Thyroid gland (tissue), 4 donors: ENCODE measurements around the gene LARP6. TPM values are rescaled to one million over a fixed set of nuclear protein-coding genes. Genes with fewer than 3 reads are reported as not detected.
A peak's percentile ranks its signal among the peaks of the same experiment; 100 is the strongest.
"Not testable (repeated sequence)": the region's sequence is repeated elsewhere in the genome, so short reads cannot be mapped to it uniquely, and the experiment has no call there.

Experiments used
- DNase-seq, 2 donors: peaks; one replicate each; pipeline ENCODE4 v3.0.0-alpha.2; 2019
- H3K27ac ChIP-seq, 3 donors: fragments of 200-600 bp; sonication (generic); 1 replicate in 2 of 3; 2 replicates in 1 of 3; pipeline ENCODE4 v1.5.1; 2016 to 2019; ENCODE audit warnings: mild to moderate bottlenecking in 1 of 3, moderate library complexity in 1 of 3
- H3K27me3 ChIP-seq: fragments of 200-600 bp; sonication (generic); one replicate; pipeline ENCODE4 v1.5.1; 2019
- H3K36me3 ChIP-seq, 2 donors: fragments of 200-600 bp; sonication (generic); one replicate each; pipeline ENCODE4 v1.5.1; 2016 to 2019
- H3K4me1 ChIP-seq, 2 donors: fragments of 200-600 bp; sonication (generic); one replicate each; pipeline ENCODE4 v1.5.1; 2017 to 2019
- H3K4me3 ChIP-seq, 3 donors: fragments of 200-600 bp; sonication (generic); replicated peaks in 1 of 3; 1 replicate in 2 of 3; 2 replicates in 1 of 3; pipeline ENCODE4 v1.5.1; 2016; ENCODE audit warnings: mild to moderate bottlenecking in 1 of 3
- H3K9me3 ChIP-seq: fragments of 200-600 bp; sonication (generic); one replicate; pipeline ENCODE4 v1.5.1; 2017
- CTCF ChIP-seq, 6 experiments: fragments of 200-600 bp in 3 of 6; fragments of 450-650 bp in 3 of 6; sonication (generic) in 3 of 6; IDR thresholded peaks; one replicate each; pipeline ENCODE4 v1.5.1; 2016 to 2019; ENCODE audit warnings: antibody characterized with exemption in 6 of 6, mild to moderate bottlenecking in 2 of 6, inconsistent platforms in 1 of 6, moderate library complexity in 1 of 6
- POLR2A ChIP-seq, 2 donors: fragments of 450-650 bp; IDR thresholded peaks; one replicate each; pipeline ENCODE4 v1.6.1; 2017; ENCODE audit warnings: antibody characterized with exemption in 2 of 2, mild to moderate bottlenecking in 2 of 2, moderate library complexity in 1 of 2
- WGBS, 2 donors: methylation state at CpG; one replicate each; pipeline ENCODE4 v1.1.5; 2017; 5-methylcytosine and 5-hydroxymethylcytosine counted together
- intact Hi-C: fragments of 100-400 bp; cut with DNase I; formaldehyde crosslinking; loops from one replicate; pipeline ENCODE4 v1.15.1; 2023
- total RNA-seq, 4 donors: library from RNA; depleted of rRNA; stranded (reverse); fragments of >200 nt; gene quantifications; one replicate each; pipeline ENCODE4 v1.2.3, GENCODE V29; 2016

Gene LARP6
- total RNA-seq, 4 donors from 2014 or later, result 70.8 to 123 (median 92.9) TPM

GRCh38 chr15:70875001-70875782 is 21.2 kb upstream of the LARP6 start:
- no peaks in the 10 kb centered on the region for H3K36me3 ChIP-seq
- 79 to 83% methylated on average over 7 of the region's 7 CpGs for WGBS, 2 donors
- H3K4me1 ChIP-seq, result peaks cover 23 to 54% of the 10 kb centered on the region in 2 donors
- no peaks in the 10 kb centered on the region for H3K9me3 ChIP-seq
- no peaks in the 10 kb centered on the region for H3K27me3 ChIP-seq
- DNase-seq, result peak; percentile 21 to 29
- H3K4me3 ChIP-seq, result no peak overlapping the region
- H3K27ac ChIP-seq, result peak overlapping the region; percentile 2 to 60 (median 35)
- intact Hi-C loops, result loop anchor here (5.0 kb wide), 1 partner anchor 43 kb away; no protein-coding TSS in a partner anchor
- TF ChIP-seq POLR2A (IDR thresholded peaks at IDR 0.05) (no peak), CTCF (IDR thresholded peaks at IDR 0.05) (peak in 5 of 6 experiments; percentile 27 to 65 (median 55))

- peak in 1 of 2 donors; percentile 39 for DNase-seq
- WGBS, 2 donors, result 92 to 93% methylated on average over 2 of the region's 2 CpGs
- H3K4me3 ChIP-seq, result no peak overlapping the region
- TF ChIP-seq POLR2A (IDR thresholded peaks at IDR 0.05) (no peak), CTCF (IDR thresholded peaks at IDR 0.05) (no peak)
- H3K27me3 ChIP-seq, result no peaks in the 10 kb centered on the region
- H3K36me3 ChIP-seq, result no peaks in the 10 kb centered on the region
- intact Hi-C loops, result no loop called here
- H3K27ac ChIP-seq, result peak overlapping the region in 1 of 3 donors; percentile 51
- no peaks in the 10 kb centered on the region for H3K9me3 ChIP-seq
- peaks cover 28 to 62% of the 10 kb centered on the region in 2 donors for H3K4me1 ChIP-seq
Measured at GRCh38 chr15:70873232-70874054, 19.5 kb upstream of the LARP6 start.

- H3K4me3 ChIP-seq, DNase-seq, intact Hi-C loops, H3K9me3 ChIP-seq, H3K36me3 ChIP-seq, H3K27me3 ChIP-seq: not testable (repeated sequence)
- 91 to 93% methylated on average over 12 to 19 of the region's 34 CpGs for WGBS, 2 donors
- peaks cover 20 to 60% of the 10 kb centered on the region in 2 donors for H3K4me1 ChIP-seq
- H3K27ac ChIP-seq, result peak overlapping the region; percentile 39 to 69 (median 47)
Measured at GRCh38 chr15:70871490-70871889, 17.5 kb upstream of the LARP6 start.

DNA sequence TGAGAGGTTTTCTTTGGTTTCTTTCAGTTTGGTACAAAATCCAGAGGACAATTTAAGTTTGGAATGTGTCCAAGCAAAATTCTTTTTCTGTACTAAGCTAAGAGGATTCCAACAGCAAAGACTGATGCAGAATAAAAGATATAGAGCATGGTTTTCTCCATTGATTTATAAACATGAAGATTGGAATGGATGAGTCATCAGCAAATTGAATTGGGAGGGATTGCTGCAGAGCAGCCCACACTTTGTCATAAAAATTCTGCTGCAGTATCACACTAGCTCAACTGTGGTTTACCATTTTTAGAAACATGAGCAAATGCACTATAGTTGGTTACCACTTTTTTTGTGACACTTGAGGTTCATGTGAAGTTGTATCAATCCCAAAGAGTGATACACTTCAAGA is 16.1 kb upstream of the LARP6 start:
- no peak overlapping the region for H3K4me3 ChIP-seq
- intact Hi-C loops, result no loop called here
- H3K27me3 ChIP-seq, result no peaks in the 10 kb centered on the region
- no peaks in the 10 kb centered on the region for H3K36me3 ChIP-seq
- peak overlapping the region in 2 of 3 donors; percentile 29 to 36 for H3K27ac ChIP-seq
- no peak for DNase-seq
- H3K4me1 ChIP-seq, result peaks cover 10 to 48% of the 10 kb centered on the region in 2 donors
- TF ChIP-seq CTCF (IDR thresholded peaks at IDR 0.05), result no peak
- TF ChIP-seq POLR2A (IDR thresholded peaks at IDR 0.05), result no peak
- H3K9me3 ChIP-seq, result no peaks in the 10 kb centered on the region

- TF ChIP-seq POLR2A (IDR thresholded peaks at IDR 0.05), result no peak
- TF ChIP-seq CTCF (IDR thresholded peaks at IDR 0.05), result no peak
- no peaks in the 10 kb centered on the region for H3K36me3 ChIP-seq
- no peak for DNase-seq
- peak overlapping the region in 1 of 3 donors; percentile 36 for H3K27ac ChIP-seq
- peaks cover 10 to 42% of the 10 kb centered on the region in 2 donors for H3K4me1 ChIP-seq
- H3K27me3 ChIP-seq, result no peaks in the 10 kb centered on the region
- H3K4me3 ChIP-seq, result no peak overlapping the region
- WGBS, 2 donors, result 64 to 89% methylated on average over 3 of the region's 3 CpGs
- H3K9me3 ChIP-seq, result no peaks in the 10 kb centered on the region
- intact Hi-C loops, result no loop called here
Measured at GRCh38 chr15:70869346-70869745, 15.4 kb upstream of the LARP6 start.
